GM21367 (cell line): ENCODE data around the gene ALK.
A peak's percentile ranks its signal among the peaks of the same experiment; 100 is the strongest.

Experiments
- ATAC-seq: cut with Tn5 transposase; IDR thresholded peaks from one replicate; pipeline ENCODE4 v1.9.1; 2021; ENCODE audit not compliant: unreplicated experiment

ALK gene

GRCh38 chr2:29345236-29345635 lies 576.1 kb downstream of the ALK start:
- ATAC-seq, result no peak

DNA sequence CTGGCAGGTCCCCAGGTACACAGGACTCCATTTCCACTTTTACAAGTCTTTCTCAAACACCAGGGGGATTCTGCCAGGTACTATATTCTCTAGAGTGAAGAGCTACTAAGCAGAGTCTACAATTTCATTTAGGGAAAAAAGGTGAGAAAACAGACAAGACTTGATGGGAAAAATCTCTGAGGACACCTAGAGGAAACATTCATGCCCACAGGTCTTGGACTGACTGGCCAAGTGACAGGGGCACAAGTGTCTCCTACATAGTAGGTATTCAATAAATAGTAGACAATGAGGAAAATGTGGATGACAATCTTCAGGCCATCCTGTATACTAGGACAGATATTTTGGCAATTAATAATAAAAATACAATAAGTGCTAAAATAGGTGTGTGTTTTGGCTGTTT lies 577.6 kb downstream of the ALK start:
- ATAC-seq, result no peak

DNA sequence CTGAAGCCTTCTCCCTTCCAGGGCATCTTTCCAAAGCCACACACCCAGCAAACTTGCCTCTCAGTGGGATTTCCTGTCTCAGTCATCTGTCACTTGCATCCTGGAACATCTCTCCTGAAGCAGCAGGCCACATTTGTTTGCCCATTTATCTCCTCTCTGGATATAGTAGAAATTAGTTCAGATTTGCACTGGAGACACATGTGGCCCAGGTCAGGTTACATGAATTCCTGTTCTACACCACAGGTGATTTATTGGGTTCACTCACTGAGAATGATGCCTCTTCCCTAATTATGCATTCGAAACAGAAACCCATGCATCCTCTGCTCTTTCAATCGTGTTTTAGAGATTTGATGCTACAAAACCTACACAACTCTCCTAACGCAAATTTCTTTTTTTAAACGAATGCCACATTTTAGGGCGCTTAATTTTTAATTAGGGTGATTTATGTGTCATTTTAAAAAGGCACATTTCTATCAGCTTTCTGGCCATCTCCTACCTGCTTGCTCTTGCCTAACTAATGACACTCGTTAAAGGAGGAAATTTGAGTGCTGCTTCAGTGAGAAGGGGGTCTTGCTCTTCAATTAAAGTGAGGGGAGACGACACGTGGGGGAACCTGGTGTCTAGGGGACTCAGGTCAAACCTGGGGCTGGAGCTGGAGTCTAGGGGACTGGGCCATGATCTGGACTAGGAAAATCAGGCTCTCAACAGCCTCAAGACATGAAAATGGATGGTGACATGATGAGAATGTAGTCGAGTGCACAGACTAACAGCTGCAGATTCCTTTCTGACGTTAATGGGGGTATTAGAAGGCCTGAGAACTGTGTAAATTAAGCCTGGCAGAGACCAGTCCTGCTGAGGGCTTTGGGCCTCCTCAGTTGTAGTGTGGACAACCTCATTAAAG lies 584.8 kb downstream of the ALK start:
- no peak for ATAC-seq

DNA sequence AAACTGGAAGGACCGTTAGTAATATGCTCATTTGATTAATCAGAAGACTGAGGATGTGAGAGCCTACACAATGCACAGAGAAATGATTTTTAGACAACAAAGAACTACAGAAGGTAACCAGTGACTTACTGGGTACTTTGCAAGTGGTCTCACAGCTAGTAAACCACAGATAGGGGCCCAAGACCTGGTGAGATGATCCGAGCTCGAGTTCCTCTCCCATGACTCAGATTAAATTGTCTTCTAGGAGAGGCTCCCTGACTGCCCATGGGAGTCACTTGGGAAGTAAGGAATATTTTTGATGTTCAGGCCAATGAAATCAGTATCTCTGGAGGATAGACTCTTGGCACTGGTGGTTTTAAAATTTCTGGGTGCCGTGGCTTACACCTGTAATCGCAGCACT lies 586.0 kb downstream of the ALK start:
- no peak for ATAC-seq

GRCh38 chr2:29334706-29335105 lies 586.7 kb downstream of the ALK start:
- no peak for ATAC-seq

GRCh38 chr2:29332540-29332939 lies 588.8 kb downstream of the ALK start:
- no peak for ATAC-seq

- ATAC-seq, result no peak
Observed at GRCh38 chr2:29329899-29330298, 591.5 kb downstream of the ALK start.

DNA sequence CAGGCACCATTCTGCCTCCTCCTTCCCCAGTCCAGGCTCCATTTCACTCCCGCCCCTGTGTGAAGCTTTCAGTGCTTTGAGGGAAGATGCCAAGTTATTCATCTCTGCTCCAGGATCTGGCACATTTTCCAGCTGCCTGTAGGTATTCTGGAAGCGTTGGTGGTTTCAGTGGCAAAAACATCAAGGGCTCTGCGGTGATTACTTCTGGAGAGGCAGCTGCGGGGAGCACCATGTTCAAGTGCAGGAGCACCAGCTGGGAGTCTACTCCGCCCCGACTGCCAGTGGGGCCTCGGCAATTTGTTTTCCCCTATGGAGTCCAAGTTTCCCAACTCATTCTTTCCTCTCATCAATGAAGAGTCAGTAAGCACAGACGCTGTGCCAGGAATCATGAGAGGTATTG lies 594.5 kb downstream of the ALK start:
- ATAC-seq, result no peak

DNA sequence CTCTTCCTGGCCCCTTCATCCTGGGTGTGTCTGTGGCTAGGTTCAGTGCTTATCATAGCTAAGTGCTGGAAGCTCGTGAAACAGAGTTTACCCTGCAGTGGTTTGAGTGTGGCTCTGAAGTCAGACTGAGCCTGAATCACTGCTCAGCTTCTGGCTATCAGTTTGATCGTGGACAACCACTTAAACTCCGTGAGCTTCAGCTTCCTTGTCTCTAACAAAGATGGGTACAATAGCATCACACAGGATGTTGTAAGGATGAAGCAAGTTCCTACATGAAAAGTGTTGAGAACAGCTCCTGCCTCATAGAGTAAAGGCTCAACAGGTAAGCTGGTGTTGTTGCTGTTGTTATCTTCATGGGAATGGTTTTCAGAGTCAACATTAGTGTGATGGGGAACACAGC lies 595.8 kb downstream of the ALK start:
- no peak for ATAC-seq

DNA sequence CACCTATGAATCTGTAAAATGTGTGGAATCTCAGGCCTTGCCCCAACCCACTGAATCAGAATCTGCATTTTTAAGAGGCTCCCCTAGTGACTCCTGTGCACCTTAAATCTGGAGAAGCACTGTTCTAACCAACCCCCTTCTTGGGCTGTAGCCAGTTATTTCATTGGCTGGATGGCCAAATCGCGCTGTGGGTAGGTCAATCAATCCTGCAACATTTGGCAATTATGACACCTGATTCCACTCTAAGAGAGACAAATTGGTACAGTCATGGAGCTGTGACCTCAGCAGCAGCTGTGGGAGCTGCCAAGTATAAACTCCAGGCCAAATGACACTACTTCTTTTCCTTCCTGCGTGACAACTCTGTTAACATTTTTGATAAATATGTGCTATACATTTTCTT lies 597.4 kb downstream of the ALK start:
- ATAC-seq, result no peak

- no peak for ATAC-seq
Observed at GRCh38 chr2:29323301-29323700, 598.1 kb downstream of the ALK start.

DNA sequence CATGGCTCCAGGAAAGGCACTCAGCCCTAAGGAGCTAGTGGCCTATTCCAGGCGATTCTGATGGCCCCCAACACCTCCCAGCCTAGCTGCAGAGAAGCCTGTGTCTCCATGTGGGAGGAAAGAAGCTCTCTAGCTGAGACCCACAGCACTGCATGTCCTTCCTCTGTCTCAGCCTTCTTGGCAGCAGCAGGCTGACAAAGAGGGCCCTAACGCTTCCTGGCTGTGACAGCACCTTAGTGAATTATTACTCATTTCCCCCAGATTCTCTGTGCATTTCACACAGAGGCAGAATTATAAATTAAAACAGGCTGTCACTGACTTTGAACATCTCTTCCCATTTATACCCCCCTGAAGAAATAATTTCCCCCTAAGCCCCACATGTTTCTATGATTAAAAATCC lies 599.4 kb downstream of the ALK start:
- ATAC-seq, result no peak

DNA sequence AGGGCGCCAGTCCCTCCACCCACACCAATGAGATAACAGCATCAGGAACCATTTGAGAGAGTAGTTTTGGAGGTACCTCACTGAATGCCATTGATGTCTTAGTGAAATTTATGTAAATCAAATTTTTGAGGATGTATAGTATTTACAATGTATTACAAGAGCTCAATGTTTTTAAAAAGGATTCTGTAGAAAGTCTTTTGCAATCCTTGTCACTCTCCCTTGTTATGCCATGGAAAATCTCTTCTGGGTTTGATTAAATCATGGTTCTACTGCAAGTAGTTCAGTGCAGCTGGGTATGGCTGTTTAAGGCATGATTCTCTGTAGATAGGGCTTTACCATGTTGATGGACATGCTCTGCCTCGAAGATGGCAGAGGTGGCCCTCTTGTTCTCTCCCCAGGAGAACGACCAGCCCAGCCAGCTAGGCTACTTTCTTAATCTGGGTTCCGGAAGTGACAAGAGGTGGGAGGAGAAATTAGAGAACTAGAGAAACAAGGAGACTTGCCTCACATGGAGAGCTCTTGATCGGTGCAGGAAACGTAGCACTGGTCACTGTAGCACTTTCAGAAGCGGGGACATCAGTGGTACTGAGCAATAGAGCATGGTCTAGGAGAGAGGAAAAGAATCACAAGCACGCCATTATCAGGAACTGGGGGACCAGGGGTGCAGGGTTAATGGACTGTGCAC lies 603.4 kb downstream of the ALK start:
- no peak for ATAC-seq

- peak; percentile 39 for ATAC-seq
Observed at GRCh38 chr2:29317077-29317517, 604.3 kb downstream of the ALK start.

DNA sequence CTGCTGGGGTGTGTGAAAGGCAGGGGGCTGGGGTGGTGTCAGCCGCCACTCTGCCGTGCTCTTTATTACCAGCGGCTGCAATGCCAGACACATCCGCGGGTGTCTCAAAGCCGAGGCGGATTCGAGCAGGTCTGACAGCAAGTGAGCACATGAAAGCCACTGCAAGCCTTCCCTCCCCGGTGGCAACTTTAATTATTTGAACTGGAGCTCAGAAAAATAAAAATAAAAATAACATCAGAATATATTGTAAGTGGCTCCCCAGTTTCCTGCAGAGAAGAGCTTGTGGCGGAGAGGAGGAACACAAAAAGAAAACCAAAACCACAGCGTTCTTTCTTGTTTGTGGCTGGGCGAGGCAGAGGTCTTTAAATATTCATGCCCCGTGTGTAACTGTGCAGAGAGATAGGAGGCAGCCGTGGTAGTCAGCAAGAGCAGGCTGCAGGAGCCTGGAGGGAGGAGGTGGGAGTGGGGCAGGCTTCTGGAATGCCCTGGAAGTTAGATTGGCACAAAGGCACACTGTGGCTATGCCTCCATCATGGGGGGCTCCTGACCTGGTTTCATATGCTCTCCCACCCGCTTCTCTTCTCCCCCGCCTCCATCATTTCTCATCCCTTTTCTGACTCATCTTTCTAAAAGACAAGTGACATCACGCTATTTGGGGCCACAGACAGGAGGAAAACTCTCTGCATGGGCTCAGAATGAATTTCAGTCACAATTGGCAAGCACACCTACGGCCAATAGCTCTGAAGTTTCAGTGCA lies 606.4 kb downstream of the ALK start:
- peak; percentile 65 for ATAC-seq

DNA sequence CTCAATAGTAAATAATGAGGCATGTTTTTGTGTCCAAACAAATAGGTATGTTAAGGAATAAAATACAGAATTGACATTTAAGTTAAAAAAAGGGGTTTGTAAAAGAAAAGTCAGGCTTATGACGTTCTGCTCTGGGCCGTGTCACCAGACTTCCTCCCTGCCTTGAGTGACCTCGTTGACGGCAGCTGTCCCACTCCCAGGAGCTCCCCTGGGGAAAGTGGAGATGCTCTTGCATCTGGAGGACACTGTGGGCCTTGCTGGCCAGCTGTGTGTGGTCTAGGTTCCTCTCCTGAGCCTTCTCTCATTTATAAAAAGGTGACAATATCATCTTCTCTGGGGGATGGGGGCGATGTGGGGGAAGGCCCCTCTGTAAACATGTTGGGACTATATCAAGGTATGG lies 609.9 kb downstream of the ALK start:
- ATAC-seq, result no peak

- no peak for ATAC-seq
Observed at GRCh38 chr2:29310650-29311348, 610.6 kb downstream of the ALK start.

- no peak for ATAC-seq
Observed at GRCh38 chr2:29309090-29310029, 612.0 kb downstream of the ALK start.

- ATAC-seq, result no peak
Observed at GRCh38 chr2:29308366-29308765, 613.0 kb downstream of the ALK start.

- ATAC-seq, result no peak
Observed at GRCh38 chr2:29307519-29307918, 613.9 kb downstream of the ALK start.
